ENCODE results near the gene NOL11. TPM values are rescaled to one million over a fixed set of nuclear protein-coding genes. Genes with fewer than 3 reads are reported as not detected.
A peak's percentile ranks its signal among the peaks of the same experiment; 100 is the strongest.
"Not testable (repeated sequence)": the region's sequence is repeated elsewhere in the genome, so short reads cannot be mapped to it uniquely, and the experiment has no call there.

Gene NOL11
- total and polyA plus RNA-seq, 2 experiments from 2014 or later = 116 to 130 TPM

DNA sequence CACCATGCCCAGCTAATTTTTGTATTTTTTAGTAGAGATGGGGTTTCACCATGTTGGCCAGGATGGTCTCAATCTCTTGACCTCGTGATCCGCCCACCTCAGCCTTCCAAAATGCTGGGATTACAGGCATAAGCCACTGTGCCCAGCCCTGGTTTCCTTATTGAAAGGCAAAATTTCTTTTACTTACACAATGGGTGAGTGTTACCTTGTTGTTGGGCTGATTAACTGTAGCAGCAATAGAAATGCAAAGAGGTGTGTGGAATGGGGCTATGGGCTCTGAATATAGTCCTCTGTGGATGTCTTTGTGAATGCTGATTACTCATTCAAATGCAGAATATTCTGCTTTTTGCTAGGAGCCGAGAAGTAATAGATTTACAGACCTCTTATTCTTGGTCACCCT is 34.4 kb downstream of the NOL11 start:
- H4K20me1 ChIP-seq (replicated peaks; ENCODE audit: insufficient read depth); H3K4me3 ChIP-seq; H3K79me2 ChIP-seq (replicated peaks; ENCODE audit: insufficient read depth); H3K9me2 ChIP-seq (ENCODE audit: insufficient read depth); H3K27me3 ChIP-seq (ENCODE audit: insufficient read depth); H2AFZ ChIP-seq; H3K4me2 ChIP-seq: not testable (repeated sequence)
- TF ChIP-seq POLR2AphosphoS5 (IDR thresholded peaks at IDR 0.05; ENCODE audit: low read depth) = peak; percentile 55
- TF ChIP-seq NANOG (IDR thresholded peaks at IDR 0.05; ENCODE audit: borderline replicate concordance) = peak; percentile 99
- peaks cover 34% of the 10 kb centered on the region for H3K4me1 Mint-ChIP-seq
- ATAC-seq (peak; percentile 93), DNase-seq (ENCODE audit: low spot score) (peak; percentile 80)
- Histone ChIP-seq H3K36me3 (ENCODE audit: insufficient read depth) (peaks cover 27% of the 10 kb centered on the region), H3K4me1 (ENCODE audit: insufficient read depth) (peaks cover 27% of the 10 kb centered on the region), H3K27ac (ENCODE audit: low read depth) (peak overlapping the region; percentile 74), H3F3A (replicated peaks; ENCODE audit: low read depth) (peaks cover 32% of the 10 kb centered on the region)
- H3K27me3 Mint-ChIP-seq (ENCODE audit: insufficient read depth, low read depth, poor library complexity) = peaks cover 14% of the 10 kb centered on the region
- H3K36me3 Mint-ChIP-seq (ENCODE audit: low read depth) = peaks cover 79% of the 10 kb centered on the region
- H3K9me3 Mint-ChIP-seq = peaks cover 55% of the 10 kb centered on the region
- peak overlapping the region; percentile 75 for H3K27ac Mint-ChIP-seq
- peak overlapping the region; percentile 8; the same call in 1 of the 3 replicates for H3K4me3 Mint-ChIP-seq

DNA sequence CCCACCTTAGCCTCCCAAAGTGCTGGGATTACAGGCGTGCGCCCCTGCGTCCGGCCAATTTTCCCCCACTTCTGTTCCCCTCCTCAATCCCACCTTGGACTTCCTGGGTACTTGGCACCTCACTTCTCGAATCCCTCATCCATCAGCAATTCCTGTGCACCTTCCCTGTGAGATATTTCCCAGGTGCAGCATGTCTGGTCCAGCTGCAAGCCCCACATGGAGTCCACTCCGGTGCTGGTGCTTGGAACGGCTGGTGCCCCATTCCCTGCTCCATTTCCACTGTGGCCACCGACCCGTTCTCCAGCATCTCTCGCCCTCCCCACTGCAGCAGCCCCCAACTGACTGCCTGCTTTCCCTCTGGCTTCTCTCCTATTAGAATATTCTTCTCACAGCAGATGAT is 35.3 kb downstream of the NOL11 start:
- Mint-ChIP-seq H3K9me3 (peaks cover 55% of the 10 kb centered on the region), H3K4me3 (peak overlapping the region; percentile 0; the same call in 1 of the 3 replicates), H3K27ac (peak overlapping the region; percentile 75), H3K4me1 (peaks cover 34% of the 10 kb centered on the region), H3K27me3 (ENCODE audit: insufficient read depth, low read depth, poor library complexity) (peaks cover 14% of the 10 kb centered on the region), H3K36me3 (ENCODE audit: low read depth) (peaks cover 71% of the 10 kb centered on the region)
- no peaks in the 10 kb centered on the region for H3K27me3 ChIP-seq (ENCODE audit: insufficient read depth)
- H3F3A ChIP-seq (replicated peaks; ENCODE audit: low read depth) = peaks cover 30% of the 10 kb centered on the region
- no peak overlapping the region for H3K4me2 ChIP-seq
- peaks cover 27% of the 10 kb centered on the region for H3K4me1 ChIP-seq (ENCODE audit: insufficient read depth)
- TF ChIP-seq CREB1 (CRISPR knock-in tag; IDR thresholded peaks at IDR 0.05; ENCODE audit: low read depth) (no peak), POLR2AphosphoS5 (IDR thresholded peaks at IDR 0.05; ENCODE audit: low read depth) (no peak), EZH2 (IDR thresholded peaks at IDR 0.05; ENCODE audit: low read depth, unreplicated experiment) (no peak), ZNF331 (CRISPR knock-in tag; IDR thresholded peaks at IDR 0.05; ENCODE audit: low read depth) (no peak), EZH2phosphoT487 (IDR thresholded peaks at IDR 0.05; ENCODE audit: unreplicated experiment) (no peak), JUNB (IDR thresholded peaks at IDR 0.05; ENCODE audit: unreplicated experiment) (no peak)
- TF ChIP-seq, protein P1, sequence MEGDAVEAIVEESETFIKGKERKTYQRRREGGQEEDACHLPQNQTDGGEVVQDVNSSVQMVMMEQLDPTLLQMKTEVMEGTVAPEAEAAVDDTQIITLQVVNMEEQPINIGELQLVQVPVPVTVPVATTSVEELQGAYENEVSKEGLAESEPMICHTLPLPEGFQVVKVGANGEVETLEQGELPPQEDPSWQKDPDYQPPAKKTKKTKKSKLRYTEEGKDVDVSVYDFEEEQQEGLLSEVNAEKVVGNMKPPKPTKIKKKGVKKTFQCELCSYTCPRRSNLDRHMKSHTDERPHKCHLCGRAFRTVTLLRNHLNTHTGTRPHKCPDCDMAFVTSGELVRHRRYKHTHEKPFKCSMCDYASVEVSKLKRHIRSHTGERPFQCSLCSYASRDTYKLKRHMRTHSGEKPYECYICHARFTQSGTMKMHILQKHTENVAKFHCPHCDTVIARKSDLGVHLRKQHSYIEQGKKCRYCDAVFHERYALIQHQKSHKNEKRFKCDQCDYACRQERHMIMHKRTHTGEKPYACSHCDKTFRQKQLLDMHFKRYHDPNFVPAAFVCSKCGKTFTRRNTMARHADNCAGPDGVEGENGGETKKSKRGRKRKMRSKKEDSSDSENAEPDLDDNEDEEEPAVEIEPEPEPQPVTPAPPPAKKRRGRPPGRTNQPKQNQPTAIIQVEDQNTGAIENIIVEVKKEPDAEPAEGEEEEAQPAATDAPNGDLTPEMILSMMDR (conservative IDR thresholded peaks at IDR 0.05; ENCODE audit: low read depth in 2 of 2) = no peak
- TF ChIP-seq, protein P2, sequence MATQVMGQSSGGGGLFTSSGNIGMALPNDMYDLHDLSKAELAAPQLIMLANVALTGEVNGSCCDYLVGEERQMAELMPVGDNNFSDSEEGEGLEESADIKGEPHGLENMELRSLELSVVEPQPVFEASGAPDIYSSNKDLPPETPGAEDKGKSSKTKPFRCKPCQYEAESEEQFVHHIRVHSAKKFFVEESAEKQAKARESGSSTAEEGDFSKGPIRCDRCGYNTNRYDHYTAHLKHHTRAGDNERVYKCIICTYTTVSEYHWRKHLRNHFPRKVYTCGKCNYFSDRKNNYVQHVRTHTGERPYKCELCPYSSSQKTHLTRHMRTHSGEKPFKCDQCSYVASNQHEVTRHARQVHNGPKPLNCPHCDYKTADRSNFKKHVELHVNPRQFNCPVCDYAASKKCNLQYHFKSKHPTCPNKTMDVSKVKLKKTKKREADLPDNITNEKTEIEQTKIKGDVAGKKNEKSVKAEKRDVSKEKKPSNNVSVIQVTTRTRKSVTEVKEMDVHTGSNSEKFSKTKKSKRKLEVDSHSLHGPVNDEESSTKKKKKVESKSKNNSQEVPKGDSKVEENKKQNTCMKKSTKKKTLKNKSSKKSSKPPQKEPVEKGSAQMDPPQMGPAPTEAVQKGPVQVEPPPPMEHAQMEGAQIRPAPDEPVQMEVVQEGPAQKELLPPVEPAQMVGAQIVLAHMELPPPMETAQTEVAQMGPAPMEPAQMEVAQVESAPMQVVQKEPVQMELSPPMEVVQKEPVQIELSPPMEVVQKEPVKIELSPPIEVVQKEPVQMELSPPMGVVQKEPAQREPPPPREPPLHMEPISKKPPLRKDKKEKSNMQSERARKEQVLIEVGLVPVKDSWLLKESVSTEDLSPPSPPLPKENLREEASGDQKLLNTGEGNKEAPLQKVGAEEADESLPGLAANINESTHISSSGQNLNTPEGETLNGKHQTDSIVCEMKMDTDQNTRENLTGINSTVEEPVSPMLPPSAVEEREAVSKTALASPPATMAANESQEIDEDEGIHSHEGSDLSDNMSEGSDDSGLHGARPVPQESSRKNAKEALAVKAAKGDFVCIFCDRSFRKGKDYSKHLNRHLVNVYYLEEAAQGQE (IDR thresholded peaks at IDR 0.05; ENCODE audit: unreplicated experiment) = no peak
- ATAC-seq (no peak), DNase-seq (ENCODE audit: low spot score) (peak; percentile 11)
- H4K20me1 ChIP-seq (replicated peaks; ENCODE audit: insufficient read depth) = no peaks in the 10 kb centered on the region
- H3K4me3 ChIP-seq = no peak overlapping the region
- H3K9me2 ChIP-seq (ENCODE audit: insufficient read depth) = no peaks in the 10 kb centered on the region
- no peaks in the 10 kb centered on the region for H3K79me2 ChIP-seq (replicated peaks; ENCODE audit: insufficient read depth)
- peak overlapping the region; percentile 53 for H3K27ac ChIP-seq (ENCODE audit: low read depth)
- no peak overlapping the region for H2AFZ ChIP-seq
- H3K36me3 ChIP-seq (ENCODE audit: insufficient read depth) = peaks cover 19% of the 10 kb centered on the region

Measured in GM23338 (cell line).